Keratinocyte (primary cell): ENCODE data around the gene OR10G8. TPM values are rescaled to one million over a fixed set of nuclear protein-coding genes. Genes with fewer than 3 reads are reported as not detected.

Source experiments
- DNase-seq: peaks from one replicate; pipeline ENCODE4 v3.0.0-alpha.2; 2011; ENCODE audit warnings: low read depth, missing footprints, low spot score
- FAIRE-seq: peaks from 2 replicates; lab custom pipeline; 2011; peaks lifted over from hg19 to GRCh38; lab: Jason Lieb, UNC
- H2AFZ ChIP-seq: 2 replicates; pipeline ENCODE4 v1.6.0; 2012; ENCODE audit warnings: low read length, control low read depth, inconsistent platforms; ENCODE audit not compliant: control insufficient read depth
- H3K27ac ChIP-seq: 2 replicates; pipeline ENCODE4 v1.5.1; 2011; ENCODE audit warnings: low read length; ENCODE audit not compliant: control insufficient read depth, insufficient read depth
- H3K27me3 ChIP-seq: 3 replicates; pipeline ENCODE4 v1.6.0; 2011; ENCODE audit warnings: low read length; ENCODE audit not compliant: control insufficient read depth, insufficient read depth; ENCODE audit errors: extremely low read depth
- H3K36me3 ChIP-seq, 2 experiments: 2 replicates in 1 of 2; 3 replicates in 1 of 2; pipeline ENCODE4 v1.5.1; 2011; ENCODE audit warnings: low read length in 2 of 2, mild to moderate bottlenecking in 1 of 2; ENCODE audit not compliant: control insufficient read depth in 2 of 2, insufficient read depth in 2 of 2; ENCODE audit errors: extremely low read depth in 1 of 2
- H3K4me1 ChIP-seq: 3 replicates; pipeline ENCODE4 v1.5.1; 2011; ENCODE audit warnings: low read length; ENCODE audit not compliant: control insufficient read depth, insufficient read depth; ENCODE audit errors: extremely low read depth
- H3K4me2 ChIP-seq: 3 replicates; pipeline ENCODE4 v1.6.0; 2011; ENCODE audit warnings: low read depth, low read length; ENCODE audit not compliant: control insufficient read depth, insufficient read depth; ENCODE audit errors: extremely low read depth
- H3K4me3 ChIP-seq, 3 experiments: fragments of 200-600 bp in 1 of 3; sonication (generic) in 1 of 3; 2 replicates in 2 of 3; 3 replicates in 1 of 3; pipeline ENCODE4 v1.5.1; 2011 to 2016; ENCODE audit warnings: low read length in 3 of 3, mild to moderate bottlenecking in 3 of 3, control low read depth in 2 of 3, inconsistent platforms in 1 of 3, low read depth in 1 of 3, mixed read lengths in 1 of 3, mixed run types in 1 of 3, moderate library complexity in 1 of 3; ENCODE audit not compliant: control insufficient read depth in 2 of 3, insufficient read depth in 2 of 3; ENCODE audit errors: extremely low read depth in 1 of 3
- H3K79me2 ChIP-seq: 2 replicates; pipeline ENCODE4 v1.6.0; 2012; ENCODE audit warnings: low read length; ENCODE audit not compliant: control insufficient read depth, insufficient read depth
- H3K9ac ChIP-seq: 3 replicates; pipeline ENCODE4 v1.6.0; 2011; ENCODE audit warnings: low read length; ENCODE audit not compliant: control insufficient read depth, insufficient read depth; ENCODE audit errors: extremely low read depth
- H3K9me1 ChIP-seq: 3 replicates; pipeline ENCODE4 v1.6.0; 2011; ENCODE audit warnings: low read length; ENCODE audit not compliant: control insufficient read depth, insufficient read depth; ENCODE audit errors: extremely low read depth
- H3K9me3 ChIP-seq: 2 replicates; pipeline ENCODE4 v1.5.1; 2012; ENCODE audit warnings: low read depth, low read length; ENCODE audit not compliant: control insufficient read depth
- H4K20me1 ChIP-seq: 3 replicates; pipeline ENCODE4 v1.6.0; 2011; ENCODE audit warnings: low read length; ENCODE audit not compliant: control insufficient read depth, insufficient read depth; ENCODE audit errors: extremely low read depth
- EZH2 ChIP-seq: IDR thresholded peaks from one replicate; pipeline ENCODE4 v1.6.1; 2012; ENCODE audit warnings: inconsistent platforms, mild to moderate bottlenecking, low read length, moderate library complexity
- dilution Hi-C: fragments of 300-500 bp; cut with MboI; formaldehyde crosslinking; loops from one replicate; pipeline ENCODE4 v1.7.0; 2020; ENCODE audit warnings: low sequenced_read_pairs; ENCODE audit not compliant: extremely low pct_ligation_motif_present
- polyA plus RNA-seq, 5 experiments: library from polyadenylated mRNA; depleted of rRNA in 3 of 5; stranded (reverse) in 3 of 5; stranded (forward) in 1 of 5; unstranded in 1 of 5; fragments of >200 nt; gene quantifications; 1 replicate in 1 of 5; 2 replicates in 3 of 5; 3 replicates in 1 of 5; pipeline versions ENCODE4 v1.2.1 to v1.2.3, GENCODE V29; 2011 to 2012; ENCODE audit warnings: missing spikeins in 2 of 5, low read depth in 1 of 5, low replicate concordance in 1 of 5
- TF ChIP-seq, protein P1 (sequence below), 3 experiments: IDR thresholded peaks in 1 of 3; conservative IDR thresholded peaks in 1 of 3; optimal IDR thresholded peaks in 1 of 3; 2 replicates in 2 of 3; 3 replicates in 1 of 3; pipeline versions ENCODE3 to v1.5.1; 2011; ENCODE audit warnings: low read length in 3 of 3, mild to moderate bottlenecking in 3 of 3, moderate library complexity in 2 of 3, control low read depth in 1 of 3, inconsistent platforms in 1 of 3; ENCODE audit not compliant: insufficient read depth in 2 of 3; ENCODE audit errors: extremely low read depth in 1 of 3

The OR10G8 gene
- polyA plus RNA-seq, 1 donor (not counting 4 experiments of a cell fraction or from before 2014, with no cell fraction given), result not detected

DNA sequence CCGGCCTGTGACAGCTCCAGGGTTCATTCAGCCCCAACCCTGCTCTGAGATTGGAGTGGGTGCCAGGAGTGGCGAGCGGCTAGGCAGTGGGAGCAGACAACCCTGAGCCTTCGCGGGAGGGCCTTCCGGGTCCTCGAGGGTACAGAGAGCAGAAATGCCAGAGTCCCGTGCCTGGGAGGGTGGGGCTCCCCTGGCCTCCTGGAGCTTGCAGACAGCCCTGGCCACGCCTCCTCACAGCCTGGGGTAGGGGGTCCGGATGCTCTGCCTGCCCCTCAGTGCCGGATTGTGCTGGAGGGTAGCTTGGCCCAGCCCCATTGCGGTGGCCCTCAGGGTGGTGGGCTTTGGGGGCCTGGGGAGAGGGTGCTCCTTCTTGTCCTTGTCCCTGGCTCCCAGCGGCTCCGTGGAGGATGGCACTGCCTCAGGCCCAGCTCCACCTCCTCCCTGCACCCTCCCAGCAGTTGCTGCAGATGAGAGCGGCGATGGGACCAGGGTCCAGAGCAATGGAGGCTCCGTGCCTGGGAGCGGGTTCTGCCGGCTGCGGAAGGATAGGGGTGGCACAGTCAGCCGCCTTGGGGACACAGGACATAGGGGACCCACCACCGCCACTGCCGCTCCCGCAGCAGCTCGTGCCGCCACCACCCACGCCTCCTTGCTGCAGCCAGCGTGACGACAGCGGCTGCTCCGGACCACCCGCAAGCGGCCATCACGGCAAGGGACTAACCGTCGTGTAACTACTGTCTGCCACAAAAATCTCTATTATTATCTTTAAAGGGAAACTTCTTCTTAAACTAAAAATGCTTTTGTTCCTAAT is 49.4 kb downstream of the OR10G8 start:
- Histone ChIP-seq H3K9ac (peak overlapping the region; percentile 60), H2AFZ (peak overlapping the region; percentile 96), H3K36me3 (no peaks in the 10 kb centered on the region), H3K9me1 (no peaks in the 10 kb centered on the region), H3K4me1 (peaks cover 30% of the 10 kb centered on the region), H3K4me2 (peak overlapping the region; percentile 82), H3K9me3 (no peaks in the 10 kb centered on the region), H4K20me1 (no peaks in the 10 kb centered on the region), H3K27ac (no peak overlapping the region), H3K27me3 (no peaks in the 10 kb centered on the region), H3K4me3 (peak overlapping the region; percentile 39 to 64 (median 57)), H3K79me2 (no peaks in the 10 kb centered on the region)
- FAIRE-seq (no peak), DNase-seq (no peak)
- TF ChIP-seq, protein P1, sequence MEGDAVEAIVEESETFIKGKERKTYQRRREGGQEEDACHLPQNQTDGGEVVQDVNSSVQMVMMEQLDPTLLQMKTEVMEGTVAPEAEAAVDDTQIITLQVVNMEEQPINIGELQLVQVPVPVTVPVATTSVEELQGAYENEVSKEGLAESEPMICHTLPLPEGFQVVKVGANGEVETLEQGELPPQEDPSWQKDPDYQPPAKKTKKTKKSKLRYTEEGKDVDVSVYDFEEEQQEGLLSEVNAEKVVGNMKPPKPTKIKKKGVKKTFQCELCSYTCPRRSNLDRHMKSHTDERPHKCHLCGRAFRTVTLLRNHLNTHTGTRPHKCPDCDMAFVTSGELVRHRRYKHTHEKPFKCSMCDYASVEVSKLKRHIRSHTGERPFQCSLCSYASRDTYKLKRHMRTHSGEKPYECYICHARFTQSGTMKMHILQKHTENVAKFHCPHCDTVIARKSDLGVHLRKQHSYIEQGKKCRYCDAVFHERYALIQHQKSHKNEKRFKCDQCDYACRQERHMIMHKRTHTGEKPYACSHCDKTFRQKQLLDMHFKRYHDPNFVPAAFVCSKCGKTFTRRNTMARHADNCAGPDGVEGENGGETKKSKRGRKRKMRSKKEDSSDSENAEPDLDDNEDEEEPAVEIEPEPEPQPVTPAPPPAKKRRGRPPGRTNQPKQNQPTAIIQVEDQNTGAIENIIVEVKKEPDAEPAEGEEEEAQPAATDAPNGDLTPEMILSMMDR (optimal IDR thresholded peaks at IDR 0.05 in 1 of 3, IDR thresholded peaks at IDR 0.05 in 1 of 3, conservative IDR thresholded peaks at IDR 0.05 in 1 of 3; ENCODE audit: extremely low read depth in 1 of 3, insufficient read depth in 2 of 3, low read length in 3 of 3), result peak in 1 of 3 experiments; percentile 3
- TF ChIP-seq EZH2, result no peak
- dilution Hi-C loops, result no loop called here

DNA sequence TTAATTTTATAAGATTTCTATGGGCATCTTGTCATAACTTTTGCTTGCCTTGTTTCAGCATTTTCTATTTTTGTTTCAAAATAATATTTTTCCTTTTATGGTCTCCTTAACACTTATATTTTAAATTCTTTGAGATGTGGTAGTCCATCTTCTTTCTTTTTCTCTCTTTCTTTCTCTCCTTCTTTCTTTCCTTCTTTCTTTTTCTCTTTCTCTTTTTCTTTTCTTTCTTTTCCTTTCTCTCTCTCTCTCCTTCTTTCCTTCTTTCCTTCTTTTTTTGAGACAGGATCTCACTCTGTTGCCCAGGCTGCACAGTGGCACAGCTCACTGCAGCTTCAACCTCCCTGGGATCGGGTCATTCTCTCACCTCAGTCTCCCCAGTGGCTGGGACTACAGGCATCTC is 50.7 kb downstream of the OR10G8 start:
- dilution Hi-C loops, result no loop called here
- Histone ChIP-seq H3K4me1 (peaks cover 37% of the 10 kb centered on the region), H3K27me3 (no peaks in the 10 kb centered on the region), H3K79me2 (no peaks in the 10 kb centered on the region), H3K36me3 (no peaks in the 10 kb centered on the region), H3K9me3 (no peaks in the 10 kb centered on the region), H3K4me2 (no peak overlapping the region), H3K27ac (no peak overlapping the region), H3K9me1 (no peaks in the 10 kb centered on the region), H4K20me1 (no peaks in the 10 kb centered on the region), H2AFZ (no peak overlapping the region), H3K9ac (no peak overlapping the region), H3K4me3 (no peak overlapping the region)
- DNase-seq, result no peak
- TF ChIP-seq, protein P1 (optimal IDR thresholded peaks at IDR 0.05 in 1 of 3, IDR thresholded peaks at IDR 0.05 in 1 of 3, conservative IDR thresholded peaks at IDR 0.05 in 1 of 3; ENCODE audit: extremely low read depth in 1 of 3, insufficient read depth in 2 of 3, low read length in 3 of 3), result no peak
- TF ChIP-seq EZH2, result no peak
- FAIRE-seq, result no peak
